Neural crest cell (in vitro differentiated cells): ENCODE data around the gene RNF39. TPM values are rescaled to one million over a fixed set of nuclear protein-coding genes. Genes with fewer than 3 reads are reported as not detected.

Experiments used
- DNase-seq: peaks from one replicate; pipeline ENCODE4 v3.0.0; 2021; ENCODE audit warnings: low read depth, mixed read lengths, low spot score
- H3K27ac Mint-ChIP-seq: one replicate; pipeline ENCODE4 v1.8.0; 2021; ENCODE audit warnings: mild to moderate bottlenecking, mixed read lengths; ENCODE audit not compliant: unreplicated experiment
- H3K27me3 Mint-ChIP-seq: 2 replicates; pipeline ENCODE4 v1.8.0; 2021; ENCODE audit warnings: low read depth, mild to moderate bottlenecking, mixed read lengths
- H3K36me3 Mint-ChIP-seq: 2 replicates; pipeline ENCODE4 v1.8.0; 2021; ENCODE audit warnings: low read depth, mild to moderate bottlenecking, mixed read lengths
- H3K4me1 Mint-ChIP-seq: 2 replicates; pipeline ENCODE4 v1.8.0; 2021; ENCODE audit warnings: mixed read lengths
- H3K4me3 Mint-ChIP-seq: one replicate; pipeline ENCODE4 v1.8.0; 2021; ENCODE audit warnings: mild to moderate bottlenecking, mixed read lengths
- H3K9me3 Mint-ChIP-seq: 2 replicates; pipeline ENCODE4 v1.8.0; 2021; ENCODE audit warnings: mixed read lengths
- total RNA-seq: library from RNA; stranded (reverse); gene quantifications from 2 replicates; pipeline ENCODE4 v1.2.1, GENCODE V29; 2021
- TF ChIP-seq, protein P1 (sequence below): fragments of 200-600 bp; sonication (generic); conservative IDR thresholded peaks from 2 replicates; pipeline ENCODE4 v1.5.0; 2021; ENCODE audit warnings: antibody characterized with exemption, mild to moderate bottlenecking

Gene RNF39
- total RNA-seq, 1 donor from 2014 or later, result not detected

DNA sequence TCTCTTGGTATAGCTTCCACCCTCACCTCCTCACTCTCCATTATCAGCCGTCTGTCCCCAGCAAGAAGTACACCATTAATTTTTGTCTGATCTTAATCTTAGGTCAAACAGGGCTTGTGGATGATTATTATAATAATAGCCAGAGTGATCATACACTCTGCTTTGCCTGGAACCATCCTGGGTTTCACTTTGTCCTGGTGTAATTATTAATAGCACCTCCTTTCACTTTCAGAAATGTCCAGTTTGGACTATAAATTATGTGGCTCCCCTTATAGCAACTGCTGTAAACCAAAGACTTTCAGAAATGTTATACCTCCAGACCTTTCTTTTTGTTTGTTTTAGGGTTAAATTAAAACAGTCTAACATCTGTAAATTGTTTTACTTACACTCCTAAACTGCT, 38.3 kb upstream of the RNF39 start:
- Mint-ChIP-seq H3K9me3 (no peaks in the 10 kb centered on the region), H3K4me1 (no peaks in the 10 kb centered on the region), H3K4me3 (no peak overlapping the region), H3K36me3 (no peaks in the 10 kb centered on the region), H3K27me3 (peaks cover 74% of the 10 kb centered on the region), H3K27ac (no peak overlapping the region)
- TF ChIP-seq, protein P1, sequence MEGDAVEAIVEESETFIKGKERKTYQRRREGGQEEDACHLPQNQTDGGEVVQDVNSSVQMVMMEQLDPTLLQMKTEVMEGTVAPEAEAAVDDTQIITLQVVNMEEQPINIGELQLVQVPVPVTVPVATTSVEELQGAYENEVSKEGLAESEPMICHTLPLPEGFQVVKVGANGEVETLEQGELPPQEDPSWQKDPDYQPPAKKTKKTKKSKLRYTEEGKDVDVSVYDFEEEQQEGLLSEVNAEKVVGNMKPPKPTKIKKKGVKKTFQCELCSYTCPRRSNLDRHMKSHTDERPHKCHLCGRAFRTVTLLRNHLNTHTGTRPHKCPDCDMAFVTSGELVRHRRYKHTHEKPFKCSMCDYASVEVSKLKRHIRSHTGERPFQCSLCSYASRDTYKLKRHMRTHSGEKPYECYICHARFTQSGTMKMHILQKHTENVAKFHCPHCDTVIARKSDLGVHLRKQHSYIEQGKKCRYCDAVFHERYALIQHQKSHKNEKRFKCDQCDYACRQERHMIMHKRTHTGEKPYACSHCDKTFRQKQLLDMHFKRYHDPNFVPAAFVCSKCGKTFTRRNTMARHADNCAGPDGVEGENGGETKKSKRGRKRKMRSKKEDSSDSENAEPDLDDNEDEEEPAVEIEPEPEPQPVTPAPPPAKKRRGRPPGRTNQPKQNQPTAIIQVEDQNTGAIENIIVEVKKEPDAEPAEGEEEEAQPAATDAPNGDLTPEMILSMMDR, result no peak
- DNase-seq, result no peak

- H3K4me3 Mint-ChIP-seq, result no peak within 1 kb of the TSS
- H3K27me3 Mint-ChIP-seq, result peaks cover 78% of the 10 kb centered on the region
Observed at GRCh38 chr6:30113003-30113759, 37.6 kb upstream of the RNF39 start, which contains the start of gene TRIM31. Gene TRIM31 (minus strand): TSS chr6:30113090. CDS start chr6:30112805, 285 bp downstream.

DNA sequence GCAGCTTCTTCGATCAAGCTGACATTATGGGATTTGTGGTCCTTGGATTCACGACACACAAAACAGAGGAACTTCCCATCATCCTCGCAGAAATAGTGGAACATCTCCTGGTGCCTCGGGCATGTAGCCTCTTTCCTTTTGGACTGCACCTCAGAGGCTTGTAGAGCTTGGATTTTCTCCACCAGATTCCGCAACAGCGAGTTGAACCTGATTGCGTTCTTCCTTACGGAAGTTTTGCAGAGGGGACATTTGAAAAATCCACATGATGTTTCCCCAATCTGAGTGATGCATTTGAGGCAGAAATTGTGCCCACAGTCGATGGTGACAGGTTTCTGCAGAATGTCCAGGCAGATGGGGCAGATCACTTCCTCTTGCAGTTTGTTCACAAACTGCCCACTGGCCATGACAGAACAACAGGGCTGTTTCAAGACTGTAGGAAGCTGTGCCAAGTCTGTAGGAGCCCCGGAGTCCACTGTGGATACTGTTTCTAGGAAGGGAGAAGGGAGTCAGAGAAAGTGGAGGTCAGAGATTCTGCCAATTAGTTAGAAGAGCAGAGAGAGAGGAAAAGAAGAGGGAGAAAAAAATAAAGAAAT, 36.9 kb upstream of the RNF39 start:
- DNase-seq, result no peak
- TF ChIP-seq, protein P1, result no peak
- Mint-ChIP-seq H3K27me3 (peaks cover 81% of the 10 kb centered on the region), H3K27ac (no peak overlapping the region), H3K4me1 (no peaks in the 10 kb centered on the region), H3K4me3 (no peak overlapping the region), H3K36me3 (no peaks in the 10 kb centered on the region), H3K9me3 (no peaks in the 10 kb centered on the region)

More at GRCh38 chr6:30113003-30113759, 37.6 kb upstream of the RNF39 start, which contains the start of gene TRIM31:
- no peaks in the 10 kb centered on the region for H3K4me1 Mint-ChIP-seq
- DNase-seq, result no peak
- H3K27ac Mint-ChIP-seq, result no peak within 1 kb of the TSS
- H3K36me3 Mint-ChIP-seq, result no peaks in the 10 kb centered on the region
- TF ChIP-seq, protein P1, result no peak
- H3K9me3 Mint-ChIP-seq, result no peaks in the 10 kb centered on the region

- TF ChIP-seq, protein P1, result no peak
- Mint-ChIP-seq H3K4me3 (no peak overlapping the region), H3K27ac (no peak overlapping the region), H3K36me3 (no peaks in the 10 kb centered on the region), H3K4me1 (no peaks in the 10 kb centered on the region), H3K27me3 (peaks cover 89% of the 10 kb centered on the region), H3K9me3 (no peaks in the 10 kb centered on the region)
- no peak for DNase-seq
Observed at GRCh38 chr6:30111266-30111856, 35.8 kb upstream of the RNF39 start.

- H3K4me1 Mint-ChIP-seq, result peaks cover 33% of the 10 kb centered on the region
- no peaks in the 10 kb centered on the region for H3K36me3 Mint-ChIP-seq
- peaks cover 92% of the 10 kb centered on the region for H3K27me3 Mint-ChIP-seq
- TF ChIP-seq, protein P1, result peak; percentile 13
- no peak for DNase-seq
- no peaks in the 10 kb centered on the region for H3K9me3 Mint-ChIP-seq
- peak overlapping the region; percentile 16 for H3K4me3 Mint-ChIP-seq
- H3K27ac Mint-ChIP-seq, result no peak overlapping the region
Observed at GRCh38 chr6:30104661-30105060, 29.1 kb upstream of the RNF39 start.
